Fibroblast of villous mesenchyme (primary cell): ENCODE data around the gene ARHGEF18. TPM values are rescaled to one million over a fixed set of nuclear protein-coding genes. Genes with fewer than 3 reads are reported as not detected.
A peak's percentile ranks its signal among the peaks of the same experiment; 100 is the strongest.

ENCODE experiments used
- DNase-seq: peaks from one replicate; pipeline ENCODE4 v3.0.0-alpha.2; 2010; ENCODE audit warnings: low read depth
- H3K4me3 ChIP-seq: 2 replicates; pipeline ENCODE4 v1.5.1; 2011; ENCODE audit warnings: low read depth, mild to moderate bottlenecking, low read length
- CTCF ChIP-seq: IDR thresholded peaks from 2 replicates; pipeline ENCODE4 v1.5.1; 2012; ENCODE audit warnings: low read depth, mild to moderate bottlenecking, low read length; ENCODE audit not compliant: insufficient read depth
- total RNA-seq: library from RNA; depleted of rRNA; stranded (reverse); fragments of >200 nt; gene quantifications from 2 replicates; pipeline ENCODE4 v1.2.3, GENCODE V29; 2012

The ARHGEF18 gene
- total RNA-seq, 1 donor = 35.0 TPM

DNA sequence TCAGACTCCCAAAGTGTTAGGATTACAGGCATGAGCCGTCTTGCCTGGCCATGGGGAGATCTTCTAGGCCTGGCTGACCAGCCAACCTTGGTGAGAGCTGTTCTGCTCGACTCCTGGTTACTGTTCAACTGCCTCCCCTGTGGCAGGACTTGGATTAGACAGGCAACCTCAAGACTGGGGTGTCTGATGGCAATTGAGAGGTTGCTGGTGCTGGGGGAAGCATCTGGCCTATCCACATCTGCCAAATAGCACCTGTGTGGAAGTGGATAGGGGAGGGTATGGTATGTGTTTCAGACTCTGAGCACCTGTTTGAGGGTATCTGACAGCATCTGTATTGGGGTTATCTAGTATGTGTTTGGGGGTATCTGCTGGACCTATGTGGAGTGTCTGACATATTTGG, 44.7 kb downstream of the ARHGEF18 start:
- H3K4me3 ChIP-seq = no peak overlapping the region
- TF ChIP-seq CTCF = no peak
- DNase-seq = no peak

GRCh38 chr19:7393939-7394730, 45.4 kb downstream of the ARHGEF18 start:
- H3K4me3 ChIP-seq = peak overlapping the region; percentile 94
- DNase-seq = no peak
- TF ChIP-seq CTCF = no peak

GRCh38 chr19:7394731-7395359, 46.1 kb downstream of the ARHGEF18 start:
- peak; percentile 91 for DNase-seq
- no peak for TF ChIP-seq CTCF
- peak overlapping the region; percentile 94 for H3K4me3 ChIP-seq

DNA sequence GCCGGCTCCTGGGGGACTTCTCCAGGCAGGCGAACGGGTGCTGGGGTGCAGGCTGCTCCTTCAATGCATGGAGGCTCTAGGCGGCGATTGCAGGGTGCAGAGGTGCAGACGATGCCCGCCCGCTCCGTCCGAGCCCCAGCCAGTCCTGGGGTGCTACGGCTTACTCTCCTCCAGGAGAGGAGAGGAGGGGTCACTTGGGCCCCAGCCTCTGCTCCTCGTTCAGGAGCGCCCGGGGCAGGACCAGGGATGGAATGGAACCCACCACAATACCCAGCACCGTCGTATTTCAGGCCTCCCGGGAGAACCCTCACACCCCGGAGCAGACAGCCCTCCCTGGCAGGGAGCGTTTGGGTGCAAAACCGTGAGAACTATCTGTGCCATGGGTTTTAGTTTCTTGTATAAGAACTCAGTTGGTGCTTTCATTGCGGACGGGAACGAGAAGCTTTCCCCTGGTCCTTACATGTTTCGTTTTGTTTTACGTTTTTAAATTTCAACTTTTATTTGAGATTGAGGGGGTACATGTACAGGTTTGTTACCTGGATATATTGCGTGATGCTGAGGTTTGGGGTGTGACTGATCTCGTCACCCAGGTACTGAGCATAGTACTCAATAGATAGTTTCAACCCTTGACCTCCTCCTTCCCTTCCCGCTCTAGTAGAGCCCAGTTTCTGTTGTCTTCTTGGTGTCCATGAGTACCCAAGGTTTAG, 46.8 kb downstream of the ARHGEF18 start:
- no peak for TF ChIP-seq CTCF
- H3K4me3 ChIP-seq = peak overlapping the region; percentile 94
- peak; percentile 15 for DNase-seq

DNA sequence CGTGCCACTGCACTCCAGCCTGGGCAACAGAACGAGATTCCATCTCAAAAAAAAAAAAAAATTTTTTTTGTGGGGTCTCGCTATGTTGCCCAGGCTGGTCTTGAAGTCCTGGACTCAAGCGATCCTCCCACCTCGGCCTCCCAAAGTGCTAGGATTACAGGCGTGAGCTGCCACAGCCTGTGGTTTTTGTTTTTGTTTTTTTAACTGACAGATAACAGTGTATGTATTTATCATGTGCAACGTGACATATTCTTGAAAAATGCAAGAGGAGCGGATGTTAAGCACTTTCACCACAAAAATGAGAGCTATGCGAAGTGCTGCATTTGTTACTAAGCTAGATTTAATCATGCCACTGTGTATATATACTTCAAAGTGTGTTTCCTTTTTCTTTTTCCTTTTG, 49.0 kb downstream of the ARHGEF18 start:
- DNase-seq = peak; percentile 96
- no peak for TF ChIP-seq CTCF

More for the DNA sequence above, 49.0 kb downstream of the ARHGEF18 start:
- H3K4me3 ChIP-seq = no peak overlapping the region

Other genes with a start within 250 kb of the ARHGEF18 start
- 3.0 and 10.3 TPM in 2 replicates for gene INSR, start 54.5 kb upstream of the ARHGEF18 start, total RNA-seq
- 2.3 and 2.6 TPM in 2 replicates for gene PEX11G, start 140.1 kb downstream of the ARHGEF18 start, total RNA-seq
- 13.8 and 20.9 TPM in 2 replicates for gene ZNF358, start 167.2 kb downstream of the ARHGEF18 start, total RNA-seq
- 5.5 and 8.6 TPM in 2 replicates for gene MCOLN1, start 173.7 kb downstream of the ARHGEF18 start, total RNA-seq
- 101 and 106 TPM in 2 replicates for gene PNPLA6, start 186.8 kb downstream of the ARHGEF18 start, total RNA-seq
- gene CAMSAP3, start 246.9 kb downstream of the ARHGEF18 start, total RNA-seq = not detected in 2 replicates